ENCODE measurements around the gene SIX4.

SIX4 gene

GRCh38 chr14:60757567-60758002 is 33.4 kb upstream of the SIX4 start:
- no peak overlapping the region for H3K9ac ChIP-seq (ENCODE audit: low read depth, low read length)

GRCh38 chr14:60756847-60757246 is 32.7 kb upstream of the SIX4 start:
- H3K36me3 ChIP-seq (ENCODE audit: insufficient read depth, low read length): no peaks in the 10 kb centered on the region
- H3K79me2 ChIP-seq (ENCODE audit: insufficient read depth, low read length): peaks cover 60% of the 10 kb centered on the region
- no peak for DNase-seq
- no peak for ATAC-seq (ENCODE audit: insufficient read depth, low read depth)
- TF ChIP-seq, protein P1, sequence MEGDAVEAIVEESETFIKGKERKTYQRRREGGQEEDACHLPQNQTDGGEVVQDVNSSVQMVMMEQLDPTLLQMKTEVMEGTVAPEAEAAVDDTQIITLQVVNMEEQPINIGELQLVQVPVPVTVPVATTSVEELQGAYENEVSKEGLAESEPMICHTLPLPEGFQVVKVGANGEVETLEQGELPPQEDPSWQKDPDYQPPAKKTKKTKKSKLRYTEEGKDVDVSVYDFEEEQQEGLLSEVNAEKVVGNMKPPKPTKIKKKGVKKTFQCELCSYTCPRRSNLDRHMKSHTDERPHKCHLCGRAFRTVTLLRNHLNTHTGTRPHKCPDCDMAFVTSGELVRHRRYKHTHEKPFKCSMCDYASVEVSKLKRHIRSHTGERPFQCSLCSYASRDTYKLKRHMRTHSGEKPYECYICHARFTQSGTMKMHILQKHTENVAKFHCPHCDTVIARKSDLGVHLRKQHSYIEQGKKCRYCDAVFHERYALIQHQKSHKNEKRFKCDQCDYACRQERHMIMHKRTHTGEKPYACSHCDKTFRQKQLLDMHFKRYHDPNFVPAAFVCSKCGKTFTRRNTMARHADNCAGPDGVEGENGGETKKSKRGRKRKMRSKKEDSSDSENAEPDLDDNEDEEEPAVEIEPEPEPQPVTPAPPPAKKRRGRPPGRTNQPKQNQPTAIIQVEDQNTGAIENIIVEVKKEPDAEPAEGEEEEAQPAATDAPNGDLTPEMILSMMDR (IDR thresholded peaks at IDR 0.05; ENCODE audit: borderline replicate concordance, extremely low read depth, low read length, poor library complexity, severe bottlenecking): no peak
- no peak for TF ChIP-seq EZH2 (IDR thresholded peaks at IDR 0.05; ENCODE audit: borderline replicate concordance, low read depth, low read length, severe bottlenecking)
- H3K9me3 ChIP-seq (ENCODE audit: insufficient read depth, low read length, severe bottlenecking): no peaks in the 10 kb centered on the region
- H3K9ac ChIP-seq (ENCODE audit: low read depth, low read length): no peak overlapping the region
- H3K27me3 ChIP-seq (ENCODE audit: insufficient read depth, low read length, poor library complexity): no peaks in the 10 kb centered on the region
- H3K27ac ChIP-seq (ENCODE audit: low read length): no peak overlapping the region
- no peak overlapping the region for H3K4me3 ChIP-seq (ENCODE audit: low read depth in 1 of 2, low read length in 2 of 2)
- peaks cover 50% of the 10 kb centered on the region for H3K4me1 ChIP-seq (ENCODE audit: insufficient read depth, low read length)
- peaks cover 44% of the 10 kb centered on the region for H4K20me1 ChIP-seq (ENCODE audit: insufficient read depth, low read length)
- H3K4me2 ChIP-seq (ENCODE audit: insufficient read depth, low read length): no peak overlapping the region
- no peak overlapping the region for H2AFZ ChIP-seq (ENCODE audit: low read depth, low read length)

More at GRCh38 chr14:60757567-60758002, 33.4 kb upstream of the SIX4 start:
- H3K9me3 ChIP-seq (ENCODE audit: insufficient read depth, low read length, severe bottlenecking): no peaks in the 10 kb centered on the region
- no peak for DNase-seq
- H3K27ac ChIP-seq (ENCODE audit: low read length): no peak overlapping the region
- no peak for ATAC-seq (ENCODE audit: insufficient read depth, low read depth)
- H3K36me3 ChIP-seq (ENCODE audit: insufficient read depth, low read length): no peaks in the 10 kb centered on the region
- no peaks in the 10 kb centered on the region for H3K27me3 ChIP-seq (ENCODE audit: insufficient read depth, low read length, poor library complexity)
- no peak for TF ChIP-seq EZH2 (IDR thresholded peaks at IDR 0.05; ENCODE audit: borderline replicate concordance, low read depth, low read length, severe bottlenecking)
- TF ChIP-seq, protein P1 (IDR thresholded peaks at IDR 0.05; ENCODE audit: borderline replicate concordance, extremely low read depth, low read length, poor library complexity, severe bottlenecking): no peak
- no peak overlapping the region for H3K4me3 ChIP-seq (ENCODE audit: low read depth in 1 of 2, low read length in 2 of 2)
- H2AFZ ChIP-seq (ENCODE audit: low read depth, low read length): no peak overlapping the region
- peaks cover 43% of the 10 kb centered on the region for H4K20me1 ChIP-seq (ENCODE audit: insufficient read depth, low read length)
- H3K79me2 ChIP-seq (ENCODE audit: insufficient read depth, low read length): peaks cover 61% of the 10 kb centered on the region
- H3K4me2 ChIP-seq (ENCODE audit: insufficient read depth, low read length): no peak overlapping the region
- peaks cover 43% of the 10 kb centered on the region for H3K4me1 ChIP-seq (ENCODE audit: insufficient read depth, low read length)

DNA sequence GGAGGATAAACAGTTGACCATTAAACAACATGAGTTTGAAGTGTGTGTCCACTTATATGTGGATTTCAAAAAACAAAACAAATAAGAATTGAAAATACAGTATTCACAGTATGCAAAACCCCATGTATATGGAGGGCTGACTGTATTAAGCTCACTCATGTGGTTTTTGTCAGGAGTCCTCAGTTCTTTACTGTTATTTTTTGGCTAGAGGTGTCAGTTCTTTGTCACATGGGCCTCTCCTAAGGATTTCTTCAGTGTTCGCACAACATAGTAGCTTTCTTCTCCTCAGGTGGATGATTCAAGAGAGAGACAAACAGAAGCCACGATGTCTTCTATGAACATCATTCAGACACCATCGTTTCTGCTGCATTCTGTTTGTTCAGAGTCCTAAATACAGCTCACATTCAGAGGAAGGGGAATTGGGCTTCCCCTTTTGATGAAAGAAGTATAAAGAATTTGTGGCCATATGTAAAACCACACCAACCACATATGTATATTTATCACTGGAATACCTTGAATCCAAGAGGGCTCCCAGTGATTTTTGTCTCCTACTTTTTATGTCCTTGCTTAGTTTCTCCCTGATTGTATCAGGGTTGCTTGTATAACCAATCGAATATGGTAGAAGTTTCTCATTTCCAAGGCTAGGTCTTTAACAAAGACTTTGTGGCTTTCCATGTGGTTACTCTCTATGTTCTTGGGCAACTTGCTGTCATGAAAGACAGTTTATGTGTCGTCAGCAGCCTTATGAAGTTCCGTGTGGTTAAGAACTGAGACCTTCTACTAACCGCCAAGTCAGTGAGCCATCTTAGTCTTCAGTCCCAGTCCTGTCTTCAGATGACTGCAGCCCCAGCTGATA is 29.3 kb upstream of the SIX4 start:
- H3K27me3 ChIP-seq (ENCODE audit: insufficient read depth, low read length, poor library complexity): no peaks in the 10 kb centered on the region
- peaks cover 46% of the 10 kb centered on the region for H4K20me1 ChIP-seq (ENCODE audit: insufficient read depth, low read length)
- H3K4me1 ChIP-seq (ENCODE audit: insufficient read depth, low read length): peaks cover 52% of the 10 kb centered on the region
- peak overlapping the region; percentile 68 for H3K27ac ChIP-seq (ENCODE audit: low read length)
- DNase-seq (peak; percentile 81), ATAC-seq (ENCODE audit: insufficient read depth, low read depth) (peak; percentile 98)
- H2AFZ ChIP-seq (ENCODE audit: low read depth, low read length): no peak overlapping the region
- peak overlapping the region; percentile 57 for H3K4me2 ChIP-seq (ENCODE audit: insufficient read depth, low read length)
- TF ChIP-seq EZH2 (IDR thresholded peaks at IDR 0.05; ENCODE audit: borderline replicate concordance, low read depth, low read length, severe bottlenecking): no peak
- TF ChIP-seq, protein P1 (IDR thresholded peaks at IDR 0.05; ENCODE audit: borderline replicate concordance, extremely low read depth, low read length, poor library complexity, severe bottlenecking): no peak
- peaks cover 62% of the 10 kb centered on the region for H3K79me2 ChIP-seq (ENCODE audit: insufficient read depth, low read length)
- peak overlapping the region; percentile 17; the same call in 1 of the 2 replicates for H3K9ac ChIP-seq (ENCODE audit: low read depth, low read length)
- H3K36me3 ChIP-seq (ENCODE audit: insufficient read depth, low read length): no peaks in the 10 kb centered on the region
- no peaks in the 10 kb centered on the region for H3K9me3 ChIP-seq (ENCODE audit: insufficient read depth, low read length, severe bottlenecking)
- peak overlapping the region in 1 of 2 experiments; percentile 35; a peak in 2 of 4 replicates for H3K4me3 ChIP-seq (ENCODE audit: low read depth in 1 of 2, low read length in 2 of 2)

Measured in DND-41 (cell line).